NT2/D1 (cell line): ENCODE measurements around the gene GPR4.

Source experiments
- DNase-seq: peaks from one replicate; pipeline ENCODE4 v3.0.0-alpha.2; 2011; ENCODE audit warnings: low read depth, low spot score
- H3K27me3 ChIP-seq: 2 replicates; pipeline ENCODE4 v1.6.0; 2011; ENCODE audit warnings: mild to moderate bottlenecking; ENCODE audit not compliant: insufficient read length, insufficient read depth
- H3K36me3 ChIP-seq: 2 replicates; pipeline ENCODE4 v1.6.1; 2011; ENCODE audit warnings: mild to moderate bottlenecking, low read length, mixed read lengths; ENCODE audit not compliant: insufficient read depth, insufficient read length
- H3K4me1 ChIP-seq: 2 replicates; pipeline ENCODE4 v1.5.1; 2011; ENCODE audit not compliant: insufficient read depth, insufficient read length
- H3K4me3 ChIP-seq: 2 replicates; pipeline ENCODE4 v1.5.1; 2011; ENCODE audit warnings: low read depth; ENCODE audit not compliant: insufficient read length
- H3K9ac ChIP-seq: 2 replicates; pipeline ENCODE4 v1.6.0; 2011; ENCODE audit warnings: low read depth; ENCODE audit not compliant: insufficient read length
- H3K9me3 ChIP-seq: 2 replicates; pipeline ENCODE4 v1.5.1; 2011; ENCODE audit warnings: mild to moderate bottlenecking, low read length; ENCODE audit not compliant: insufficient read depth
- SUZ12 ChIP-seq: IDR thresholded peaks from 2 replicates; pipeline ENCODE4 v1.6.1; 2011; ENCODE audit not compliant: insufficient read length, insufficient read depth; ENCODE audit errors: extremely low read depth
- YY1 ChIP-seq: IDR thresholded peaks from 2 replicates; pipeline ENCODE4 v1.6.1; 2011; ENCODE audit not compliant: insufficient read length, insufficient read depth
- ZNF274 ChIP-seq: IDR thresholded peaks from 2 replicates; pipeline ENCODE4 v1.6.1; 2011; ENCODE audit warnings: mild to moderate bottlenecking, low read depth, low read length

The GPR4 gene

GRCh38 chr19:45601115-45601514, 897 bp downstream of the GPR4 start:
- no peak for DNase-seq
- TF ChIP-seq SUZ12 (no peak), YY1 (no peak), ZNF274 (no peak)
- H3K9ac ChIP-seq, result no peak overlapping the region
- H3K4me1 ChIP-seq, result peaks cover 8% of the 10 kb centered on the region
- H3K36me3 ChIP-seq, result no peaks in the 10 kb centered on the region
- no peak overlapping the region for H3K4me3 ChIP-seq
- H3K27me3 ChIP-seq, result peaks cover 48% of the 10 kb centered on the region
- H3K9me3 ChIP-seq, result no peaks in the 10 kb centered on the region

- H3K36me3 ChIP-seq, result no peaks in the 10 kb centered on the region
- no peak overlapping the region for H3K9ac ChIP-seq
- H3K4me1 ChIP-seq, result peaks cover 8% of the 10 kb centered on the region
- no peak for DNase-seq
- no peaks in the 10 kb centered on the region for H3K9me3 ChIP-seq
- H3K27me3 ChIP-seq, result peaks cover 48% of the 10 kb centered on the region
- no peak for TF ChIP-seq YY1
- TF ChIP-seq ZNF274, result no peak
- no peak for TF ChIP-seq SUZ12
- H3K4me3 ChIP-seq, result no peak overlapping the region
Measured at GRCh38 chr19:45600340-45600885, 1.6 kb downstream of the GPR4 start.

- TF ChIP-seq ZNF274 (no peak), SUZ12 (no peak), YY1 (no peak)
- Histone ChIP-seq H3K4me3 (no peak overlapping the region), H3K9me3 (no peaks in the 10 kb centered on the region), H3K27me3 (peaks cover 48% of the 10 kb centered on the region), H3K9ac (no peak overlapping the region), H3K4me1 (peaks cover 8% of the 10 kb centered on the region), H3K36me3 (no peaks in the 10 kb centered on the region)
- no peak for DNase-seq
Measured at GRCh38 chr19:45599286-45599685, 2.7 kb downstream of the GPR4 start.

GRCh38 chr19:45598267-45599001, 3.6 kb downstream of the GPR4 start:
- no peak for DNase-seq
- no peaks in the 10 kb centered on the region for H3K9me3 ChIP-seq
- peak overlapping the region; percentile 15 for H3K4me3 ChIP-seq
- H3K36me3 ChIP-seq, result no peaks in the 10 kb centered on the region
- no peak for TF ChIP-seq SUZ12
- TF ChIP-seq ZNF274, result no peak
- TF ChIP-seq YY1, result no peak
- H3K9ac ChIP-seq, result peak overlapping the region; percentile 21
- peaks cover 48% of the 10 kb centered on the region for H3K27me3 ChIP-seq
- peaks cover 8% of the 10 kb centered on the region for H3K4me1 ChIP-seq

- Histone ChIP-seq H3K9me3 (no peaks in the 10 kb centered on the region), H3K4me3 (no peak overlapping the region), H3K36me3 (no peaks in the 10 kb centered on the region), H3K27me3 (peaks cover 48% of the 10 kb centered on the region), H3K9ac (peak overlapping the region; percentile 13), H3K4me1 (peaks cover 8% of the 10 kb centered on the region)
- TF ChIP-seq YY1, result no peak
- no peak for DNase-seq
Measured at GRCh38 chr19:45597425-45598111, 4.4 kb downstream of the GPR4 start.

GRCh38 chr19:45595814-45596213, 6.2 kb downstream of the GPR4 start:
- H3K9me3 ChIP-seq, result no peaks in the 10 kb centered on the region
- no peak for DNase-seq
- H3K4me1 ChIP-seq, result peaks cover 4% of the 10 kb centered on the region
- TF ChIP-seq ZNF274, result no peak
- TF ChIP-seq SUZ12, result no peak
- no peak for TF ChIP-seq YY1
- H3K9ac ChIP-seq, result no peak overlapping the region
- H3K4me3 ChIP-seq, result no peak overlapping the region
- no peaks in the 10 kb centered on the region for H3K36me3 ChIP-seq
- H3K27me3 ChIP-seq, result peaks cover 36% of the 10 kb centered on the region

- TF ChIP-seq ZNF274 (no peak), YY1 (no peak), SUZ12 (no peak)
- Histone ChIP-seq H3K36me3 (no peaks in the 10 kb centered on the region), H3K9ac (no peak overlapping the region), H3K27me3 (peaks cover 13% of the 10 kb centered on the region), H3K9me3 (no peaks in the 10 kb centered on the region), H3K4me3 (no peak overlapping the region), H3K4me1 (peaks cover 3% of the 10 kb centered on the region)
- no peak for DNase-seq
Measured at GRCh38 chr19:45593520-45593919, 8.5 kb downstream of the GPR4 start.
